Endodermal cell (in vitro differentiated cells): Measurements from ENCODE around the gene MEIG1. TPM values are rescaled to one million over a fixed set of nuclear protein-coding genes. Genes with fewer than 3 reads are reported as not detected.
A peak's percentile ranks its signal among the peaks of the same experiment; 100 is the strongest.

ENCODE experiments used
- DNase-seq: peaks from one replicate; pipeline ENCODE4 v3.0.0-alpha.2; 2017
- H3K27ac ChIP-seq: 2 replicates; pipeline ENCODE4 v1.5.1; 2013; ENCODE audit warnings: mild to moderate bottlenecking, low read depth, low read length, moderate library complexity
- H3K27me3 ChIP-seq: 2 replicates; pipeline ENCODE4 v1.6.1; 2013; ENCODE audit warnings: mild to moderate bottlenecking, low read length, moderate library complexity; ENCODE audit not compliant: insufficient read depth, control insufficient read depth, poor library complexity, severe bottlenecking
- H3K36me3 ChIP-seq: 2 replicates; pipeline ENCODE4 v1.7.0; 2013; ENCODE audit warnings: mild to moderate bottlenecking, low read length, moderate library complexity; ENCODE audit not compliant: control insufficient read depth, insufficient read depth
- H3K4me1 ChIP-seq: one replicate; pipeline ENCODE4 v1.7.0; 2013; ENCODE audit warnings: low read length; ENCODE audit not compliant: control insufficient read depth, insufficient read depth
- H3K4me3 ChIP-seq: 2 replicates; pipeline ENCODE4 v1.5.1; 2013; ENCODE audit warnings: mild to moderate bottlenecking, low read length, moderate library complexity
- H3K9ac ChIP-seq: 2 replicates; pipeline ENCODE4 v1.6.1; 2013; ENCODE audit warnings: mild to moderate bottlenecking, low read length, moderate library complexity; ENCODE audit not compliant: poor library complexity, severe bottlenecking; ENCODE audit errors: extremely low read depth
- H3K9me3 ChIP-seq: 2 replicates; pipeline ENCODE4 v1.6.1; 2013; ENCODE audit warnings: mild to moderate bottlenecking, low read length, moderate library complexity; ENCODE audit not compliant: control insufficient read depth
- H3K27ac Mint-ChIP-seq: 2 replicates; pipeline ENCODE4 v1.8.0; 2020; ENCODE audit warnings: mixed read lengths
- H3K27me3 Mint-ChIP-seq: 2 replicates; pipeline ENCODE4 v1.8.0; 2021; ENCODE audit warnings: mild to moderate bottlenecking, mixed read lengths; ENCODE audit not compliant: insufficient read depth
- H3K36me3 Mint-ChIP-seq: 2 replicates; pipeline ENCODE4 v1.8.0; 2020; ENCODE audit warnings: low read depth, mixed read lengths
- H3K4me1 Mint-ChIP-seq: 2 replicates; pipeline ENCODE4 v1.8.0; 2020; ENCODE audit warnings: mixed read lengths
- H3K4me3 Mint-ChIP-seq: 2 replicates; pipeline ENCODE4 v1.8.0; 2020; ENCODE audit warnings: mild to moderate bottlenecking, moderate library complexity, mixed read lengths
- H3K9me3 Mint-ChIP-seq: 2 replicates; pipeline ENCODE4 v1.8.0; 2020; ENCODE audit warnings: mild to moderate bottlenecking, mixed read lengths
- WGBS, 2 experiments: methylation state at CpG; one replicate each; pipeline versions ENCODE4 v1.1.5 to v1.1.7; 2013; ENCODE audit warnings: missing lambda C conversion rate in 2 of 2, mixed read lengths in 1 of 2; ENCODE audit not compliant: insufficient coverage in 1 of 2, insufficient read length in 1 of 2; 5-methylcytosine and 5-hydroxymethylcytosine counted together
- total RNA-seq, 2 donors: library from RNA; stranded (reverse); fragmentation: NEBNext Ultra II Directional in 1 of 2; extraction: Animal tissue kit (Norgen Biotek cat#: 25700) in 1 of 2; gene quantifications; 2 replicates in 1 of 2; 3 replicates in 1 of 2; pipeline ENCODE4 v1.2.1, GENCODE V29; 2021
- TF ChIP-seq, protein P1 (sequence below): fragments of 200-600 bp; sonication (generic); conservative IDR thresholded peaks from 2 replicates; pipeline ENCODE4 v1.5.0; 2021; ENCODE audit warnings: antibody characterized with exemption, mild to moderate bottlenecking

Gene MEIG1
- total RNA-seq, 2 donors from 2014 or later, result 0.46 TPM; not detected in 1

DNA sequence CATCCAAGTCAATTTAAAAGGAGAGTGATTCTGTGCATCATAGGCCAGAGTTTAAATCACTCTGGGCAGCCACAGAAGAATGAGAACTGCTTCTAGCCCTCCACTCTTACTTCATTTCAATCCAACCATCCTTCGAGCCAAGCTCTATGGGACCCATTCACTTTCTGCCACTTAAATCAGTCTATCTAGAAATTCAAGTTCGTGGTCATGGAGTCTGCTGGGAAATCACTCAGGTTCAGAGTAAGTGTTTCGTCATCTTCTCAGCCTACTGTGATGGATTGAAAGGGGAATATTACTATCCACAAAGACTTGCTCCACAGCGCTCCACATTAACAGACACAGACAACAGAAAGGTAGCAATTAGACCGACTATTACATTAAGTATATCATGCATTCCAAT is 9.9 kb upstream of the MEIG1 start:
- H3K27me3 Mint-ChIP-seq, result peaks cover 3% of the 10 kb centered on the region
- H3K36me3 ChIP-seq, result peaks cover 10% of the 10 kb centered on the region
- H3K4me1 ChIP-seq, result no peaks in the 10 kb centered on the region
- H3K27ac ChIP-seq, result no peak overlapping the region
- H3K4me3 Mint-ChIP-seq, result no peak overlapping the region
- no peak overlapping the region for H3K9ac ChIP-seq
- TF ChIP-seq, protein P1, sequence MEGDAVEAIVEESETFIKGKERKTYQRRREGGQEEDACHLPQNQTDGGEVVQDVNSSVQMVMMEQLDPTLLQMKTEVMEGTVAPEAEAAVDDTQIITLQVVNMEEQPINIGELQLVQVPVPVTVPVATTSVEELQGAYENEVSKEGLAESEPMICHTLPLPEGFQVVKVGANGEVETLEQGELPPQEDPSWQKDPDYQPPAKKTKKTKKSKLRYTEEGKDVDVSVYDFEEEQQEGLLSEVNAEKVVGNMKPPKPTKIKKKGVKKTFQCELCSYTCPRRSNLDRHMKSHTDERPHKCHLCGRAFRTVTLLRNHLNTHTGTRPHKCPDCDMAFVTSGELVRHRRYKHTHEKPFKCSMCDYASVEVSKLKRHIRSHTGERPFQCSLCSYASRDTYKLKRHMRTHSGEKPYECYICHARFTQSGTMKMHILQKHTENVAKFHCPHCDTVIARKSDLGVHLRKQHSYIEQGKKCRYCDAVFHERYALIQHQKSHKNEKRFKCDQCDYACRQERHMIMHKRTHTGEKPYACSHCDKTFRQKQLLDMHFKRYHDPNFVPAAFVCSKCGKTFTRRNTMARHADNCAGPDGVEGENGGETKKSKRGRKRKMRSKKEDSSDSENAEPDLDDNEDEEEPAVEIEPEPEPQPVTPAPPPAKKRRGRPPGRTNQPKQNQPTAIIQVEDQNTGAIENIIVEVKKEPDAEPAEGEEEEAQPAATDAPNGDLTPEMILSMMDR, result no peak
- H3K4me1 Mint-ChIP-seq, result peaks cover 10% of the 10 kb centered on the region
- H3K27me3 ChIP-seq, result peaks cover 27% of the 10 kb centered on the region
- DNase-seq, result no peak
- H3K36me3 Mint-ChIP-seq, result peaks cover 37% of the 10 kb centered on the region
- peaks cover 6% of the 10 kb centered on the region for H3K9me3 ChIP-seq
- WGBS, 2 experiments, result 96 to 100% methylated on average over 1 to 5 of the region's 5 CpGs
- no peak overlapping the region for H3K4me3 ChIP-seq
- H3K9me3 Mint-ChIP-seq, result no peaks in the 10 kb centered on the region
- H3K27ac Mint-ChIP-seq, result no peak overlapping the region

DNA sequence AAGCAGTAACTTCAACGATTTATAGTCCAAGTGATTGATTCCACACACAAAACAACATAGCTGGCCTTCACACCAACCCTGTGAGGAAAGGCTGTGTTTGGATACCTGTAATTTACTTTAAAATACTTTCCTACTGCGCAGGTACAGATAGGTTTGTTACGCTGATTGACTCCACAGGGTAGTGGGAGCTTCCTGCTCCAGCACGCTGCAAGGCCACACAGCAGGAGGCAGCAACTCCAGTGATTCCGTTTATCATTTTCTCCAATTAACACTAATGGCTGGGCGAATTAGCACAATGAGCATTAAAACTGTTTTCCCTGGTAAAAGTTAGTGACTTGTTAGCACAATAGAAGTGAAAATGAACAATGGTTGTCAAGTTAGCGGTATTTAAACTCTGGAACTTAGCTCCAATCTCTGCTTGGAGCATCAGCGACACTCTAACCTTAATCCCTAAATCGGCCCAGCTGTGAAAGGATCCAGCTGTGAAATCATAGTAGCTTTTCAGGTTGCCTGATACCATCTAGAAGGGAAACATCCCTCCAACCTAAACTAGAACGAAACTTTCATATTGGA is 6.3 kb upstream of the MEIG1 start:
- Mint-ChIP-seq H3K4me1 (peaks cover 13% of the 10 kb centered on the region), H3K9me3 (peaks cover 2% of the 10 kb centered on the region), H3K27ac (peak overlapping the region; percentile 96), H3K4me3 (peak overlapping the region; percentile 78), H3K27me3 (peaks cover 40% of the 10 kb centered on the region), H3K36me3 (peaks cover 11% of the 10 kb centered on the region)
- Histone ChIP-seq H3K27ac (no peak overlapping the region), H3K9ac (peak overlapping the region; percentile 13), H3K4me3 (peak overlapping the region; percentile 86), H3K9me3 (no peaks in the 10 kb centered on the region), H3K27me3 (peaks cover 56% of the 10 kb centered on the region), H3K36me3 (no peaks in the 10 kb centered on the region), H3K4me1 (no peaks in the 10 kb centered on the region)
- WGBS, 2 experiments, result 3 to 5% methylated on average over 5 to 10 of the region's 10 CpGs
- TF ChIP-seq, protein P1, result no peak
- DNase-seq, result peak; percentile 82

DNA sequence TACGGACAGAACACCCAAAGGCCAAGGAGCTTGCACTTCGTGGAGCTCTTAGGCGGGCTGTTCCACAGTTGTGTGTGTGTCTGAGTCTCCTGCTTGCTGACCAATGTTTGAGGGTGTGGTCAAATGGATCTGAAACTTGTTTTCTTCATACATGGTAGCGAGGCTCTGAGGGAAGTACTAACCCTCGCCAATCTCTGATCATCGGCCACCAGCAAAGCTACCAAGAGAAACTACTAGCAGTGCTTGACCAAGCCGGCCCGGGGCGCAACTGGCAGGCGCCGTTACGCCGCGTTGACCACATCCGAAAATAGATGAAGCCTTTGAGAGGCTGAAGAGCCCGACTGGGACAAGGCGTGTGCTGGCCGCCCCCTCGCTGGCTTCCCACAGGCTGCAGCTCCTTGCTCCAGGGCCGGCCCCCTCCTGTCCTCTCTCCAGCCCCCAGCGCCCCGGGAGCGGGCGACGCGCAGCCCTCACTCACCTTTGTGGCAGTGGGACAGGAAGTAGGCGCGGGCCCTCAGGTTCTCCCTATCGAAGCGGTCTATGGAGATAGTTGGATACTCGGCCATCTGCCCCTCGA is 5.7 kb upstream of the MEIG1 start:
- Histone ChIP-seq H3K4me1 (no peaks in the 10 kb centered on the region), H3K36me3 (no peaks in the 10 kb centered on the region), H3K9ac (peak overlapping the region; percentile 13), H3K27ac (no peak overlapping the region), H3K4me3 (peak overlapping the region; percentile 86), H3K9me3 (no peaks in the 10 kb centered on the region), H3K27me3 (peaks cover 56% of the 10 kb centered on the region)
- H3K36me3 Mint-ChIP-seq, result peaks cover 6% of the 10 kb centered on the region
- H3K27me3 Mint-ChIP-seq, result peaks cover 41% of the 10 kb centered on the region
- peak overlapping the region; percentile 96 for H3K27ac Mint-ChIP-seq
- no peak for DNase-seq
- peaks cover 13% of the 10 kb centered on the region for H3K4me1 Mint-ChIP-seq
- H3K4me3 Mint-ChIP-seq, result peak overlapping the region; percentile 78
- TF ChIP-seq, protein P1, result no peak
- peaks cover 4% of the 10 kb centered on the region for H3K9me3 Mint-ChIP-seq
- WGBS, 2 experiments, result 1% methylated on average over 32 of the region's 32 CpGs; no CpG with 5 or more reads in 1 of the 2 experiments
